ENCODE results near the gene CLNK.
"Not testable (repeated sequence)": the region's sequence is repeated elsewhere in the genome, so short reads cannot be mapped to it uniquely, and the experiment has no call there.

CLNK gene

DNA sequence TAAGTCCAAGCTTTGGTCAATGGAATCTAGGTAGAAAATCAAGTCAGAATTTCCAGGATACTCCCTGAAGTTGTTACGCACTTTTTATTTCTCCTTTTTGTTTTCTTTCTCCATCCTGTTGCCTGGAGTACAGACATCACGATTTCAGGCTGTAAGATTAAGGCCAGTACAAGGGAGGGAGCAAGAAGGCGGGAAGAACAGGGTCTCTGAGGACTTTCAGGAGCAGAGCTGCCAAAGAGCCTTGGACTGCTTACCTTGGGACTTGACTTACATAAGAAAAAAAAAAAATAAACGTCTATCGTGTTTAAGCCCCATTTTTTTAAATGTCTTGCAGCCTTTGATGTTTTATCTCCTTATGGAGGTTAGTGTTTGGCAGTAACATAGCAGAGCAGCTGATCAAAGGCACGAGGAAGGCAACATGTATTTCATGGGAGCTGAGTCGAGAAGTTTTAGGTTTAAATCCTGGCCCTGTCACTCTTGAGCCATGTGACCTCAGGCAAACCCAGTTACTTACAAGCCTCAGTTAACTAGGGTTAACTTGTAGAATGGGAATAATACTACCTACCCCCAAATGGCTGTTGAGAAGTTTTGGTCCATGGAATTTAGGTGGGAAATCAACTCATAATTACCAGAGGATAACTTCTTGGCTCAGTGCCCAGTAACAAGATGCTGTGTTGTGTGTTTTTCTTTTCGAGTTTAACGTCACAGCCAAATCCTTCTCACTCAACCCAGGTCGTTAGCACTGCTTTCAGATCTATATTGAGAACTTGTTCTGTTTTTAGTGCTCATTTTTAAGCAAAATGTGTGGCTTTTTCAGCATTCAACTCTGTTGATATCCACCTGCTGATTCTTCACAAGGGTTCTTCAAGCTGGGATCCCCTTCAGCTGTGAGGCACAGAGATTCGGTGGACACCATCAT, 106.8 kb downstream of the CLNK start:
- no peak overlapping the region for H3K27ac ChIP-seq
- no peak for DNase-seq (ENCODE audit: low spot score)
- POLR2A ChIA-PET (ENCODE audit: low non-redundant PET): no interaction called here
- CTCF ChIA-PET: interaction anchor here (0.5 kb wide), 1 partner anchor 450 kb away, joined by 3 read pairs; no protein-coding TSS in a partner anchor
- TF ChIP-seq, protein P1, sequence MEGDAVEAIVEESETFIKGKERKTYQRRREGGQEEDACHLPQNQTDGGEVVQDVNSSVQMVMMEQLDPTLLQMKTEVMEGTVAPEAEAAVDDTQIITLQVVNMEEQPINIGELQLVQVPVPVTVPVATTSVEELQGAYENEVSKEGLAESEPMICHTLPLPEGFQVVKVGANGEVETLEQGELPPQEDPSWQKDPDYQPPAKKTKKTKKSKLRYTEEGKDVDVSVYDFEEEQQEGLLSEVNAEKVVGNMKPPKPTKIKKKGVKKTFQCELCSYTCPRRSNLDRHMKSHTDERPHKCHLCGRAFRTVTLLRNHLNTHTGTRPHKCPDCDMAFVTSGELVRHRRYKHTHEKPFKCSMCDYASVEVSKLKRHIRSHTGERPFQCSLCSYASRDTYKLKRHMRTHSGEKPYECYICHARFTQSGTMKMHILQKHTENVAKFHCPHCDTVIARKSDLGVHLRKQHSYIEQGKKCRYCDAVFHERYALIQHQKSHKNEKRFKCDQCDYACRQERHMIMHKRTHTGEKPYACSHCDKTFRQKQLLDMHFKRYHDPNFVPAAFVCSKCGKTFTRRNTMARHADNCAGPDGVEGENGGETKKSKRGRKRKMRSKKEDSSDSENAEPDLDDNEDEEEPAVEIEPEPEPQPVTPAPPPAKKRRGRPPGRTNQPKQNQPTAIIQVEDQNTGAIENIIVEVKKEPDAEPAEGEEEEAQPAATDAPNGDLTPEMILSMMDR (conservative IDR thresholded peaks at IDR 0.05; ENCODE audit: low read depth): no peak

DNA sequence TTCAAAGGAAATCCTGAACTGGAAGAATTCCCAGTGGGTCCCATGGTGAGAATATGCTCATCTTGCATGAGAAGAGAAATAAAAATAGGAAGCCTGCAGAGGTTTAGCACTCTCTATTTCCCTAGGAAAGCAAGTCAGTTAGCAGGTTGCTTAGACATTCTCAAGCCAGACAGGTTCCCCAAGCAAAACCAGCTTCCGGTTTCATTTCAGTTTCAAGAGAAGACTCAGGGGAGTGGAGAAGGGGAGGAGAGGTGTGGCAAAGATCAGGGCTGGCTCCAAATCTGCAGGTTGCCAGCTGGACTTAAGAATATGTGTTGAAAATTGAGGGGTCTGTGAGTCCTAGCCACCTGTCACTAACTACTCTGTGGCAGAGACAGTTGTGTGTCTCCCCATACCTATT, 107.5 kb downstream of the CLNK start:
- no peak overlapping the region for H3K27ac ChIP-seq
- no peak for DNase-seq (ENCODE audit: low spot score)
- TF ChIP-seq, protein P1 (conservative IDR thresholded peaks at IDR 0.05; ENCODE audit: low read depth): no peak
- POLR2A ChIA-PET (ENCODE audit: low non-redundant PET): no interaction called here
- CTCF ChIA-PET: interaction anchor here (0.5 kb wide), 1 partner anchor 451 kb away, joined by 3 read pairs; no protein-coding TSS in a partner anchor

DNA sequence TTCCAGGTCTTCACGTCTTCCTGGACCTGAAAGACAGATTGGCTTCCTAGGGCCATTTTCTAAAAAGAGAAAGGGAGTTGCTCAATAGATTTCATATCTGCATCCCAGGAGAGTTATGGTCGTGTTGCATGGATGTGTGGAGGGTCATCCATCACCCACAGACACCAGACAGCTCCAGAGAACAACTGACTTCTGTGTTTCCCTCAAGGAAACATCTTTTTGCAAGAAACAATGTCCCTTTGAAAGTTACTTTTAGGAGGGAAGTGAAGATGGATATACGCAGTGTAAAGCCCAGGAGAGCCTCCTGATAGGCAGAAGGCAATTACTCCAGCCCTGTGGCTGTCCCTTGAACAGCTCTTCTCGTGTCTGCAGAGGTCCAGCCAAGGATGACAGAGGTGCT, 108.3 kb downstream of the CLNK start:
- POLR2A ChIA-PET (ENCODE audit: low non-redundant PET): no interaction called here
- CTCF ChIA-PET: no interaction called here
- TF ChIP-seq, protein P1 (conservative IDR thresholded peaks at IDR 0.05; ENCODE audit: low read depth): no peak
- no peak for DNase-seq (ENCODE audit: low spot score)
- no peak overlapping the region for H3K27ac ChIP-seq

DNA sequence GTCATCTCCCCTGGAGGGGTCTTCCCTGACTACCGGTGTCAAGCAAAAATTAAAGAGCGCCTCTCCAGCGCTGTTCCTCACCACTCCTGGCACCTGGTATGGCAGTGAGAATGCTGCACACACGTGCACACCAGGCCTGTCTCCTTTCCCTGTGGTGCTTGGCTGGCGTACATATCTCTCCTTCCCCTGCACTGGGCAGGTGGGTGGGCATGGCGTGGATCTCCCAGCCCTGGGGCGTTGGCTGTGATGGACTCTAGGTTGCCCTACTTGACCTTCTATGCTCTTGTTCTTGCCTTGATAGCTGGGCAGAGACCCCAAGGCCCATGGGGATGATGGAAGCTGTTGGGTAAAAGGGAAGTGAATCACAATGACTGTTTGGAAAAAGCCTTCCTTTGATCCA, 109.2 kb downstream of the CLNK start:
- POLR2A ChIA-PET (ENCODE audit: low non-redundant PET): no interaction called here
- CTCF ChIA-PET: no interaction called here
- H3K27ac ChIP-seq: no peak overlapping the region
- TF ChIP-seq, protein P1 (conservative IDR thresholded peaks at IDR 0.05; ENCODE audit: low read depth): no peak
- DNase-seq (ENCODE audit: low spot score): no peak

DNA sequence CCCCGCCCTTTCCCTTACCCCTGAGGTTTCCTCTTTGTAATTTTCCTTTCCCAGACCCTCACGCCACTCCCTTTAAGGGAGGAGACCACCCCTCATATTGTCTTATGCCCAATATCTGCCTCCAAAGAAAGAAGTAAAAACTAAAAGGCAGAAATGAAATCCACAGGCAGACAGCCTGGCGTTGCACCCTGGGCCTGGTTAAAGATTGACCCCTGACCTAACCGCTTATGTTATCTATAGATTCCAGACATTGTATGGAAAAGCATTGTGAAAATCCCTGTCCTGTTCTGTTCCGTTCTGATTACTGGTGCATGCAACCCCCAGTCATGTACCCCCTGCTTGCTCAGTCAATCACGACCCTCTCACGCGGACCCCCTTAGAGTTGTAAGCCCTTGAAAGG, 110.0 kb downstream of the CLNK start:
- CTCF ChIA-PET; DNase-seq (ENCODE audit: low spot score); H3K27ac ChIP-seq; POLR2A ChIA-PET (ENCODE audit: low non-redundant PET): not testable (repeated sequence)

DNA sequence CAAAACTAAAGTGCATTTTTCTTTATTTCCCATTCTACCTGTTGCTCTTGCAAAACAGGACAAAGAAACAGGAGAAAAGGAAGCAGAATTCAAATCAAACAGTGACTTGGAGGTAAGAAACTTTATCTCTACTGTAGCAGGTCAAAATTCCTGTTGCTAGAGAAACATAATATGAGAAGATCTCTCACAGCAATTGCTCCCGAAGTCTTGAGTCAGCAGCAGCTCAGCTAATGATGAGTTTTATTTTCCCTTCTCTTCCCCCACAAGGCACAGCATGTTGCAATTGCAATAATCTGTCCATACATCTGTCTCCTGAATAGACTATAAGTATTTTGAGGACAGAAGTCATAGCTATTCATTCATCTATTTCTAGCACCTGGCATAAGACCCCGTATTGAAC, 112.7 kb downstream of the CLNK start:
- no peak overlapping the region for H3K27ac ChIP-seq
- ChIA-PET CTCF (no interaction called here), POLR2A (ENCODE audit: low non-redundant PET) (no interaction called here)
- TF ChIP-seq, protein P1 (conservative IDR thresholded peaks at IDR 0.05; ENCODE audit: low read depth): no peak
- DNase-seq (ENCODE audit: low spot score): no peak

DNA sequence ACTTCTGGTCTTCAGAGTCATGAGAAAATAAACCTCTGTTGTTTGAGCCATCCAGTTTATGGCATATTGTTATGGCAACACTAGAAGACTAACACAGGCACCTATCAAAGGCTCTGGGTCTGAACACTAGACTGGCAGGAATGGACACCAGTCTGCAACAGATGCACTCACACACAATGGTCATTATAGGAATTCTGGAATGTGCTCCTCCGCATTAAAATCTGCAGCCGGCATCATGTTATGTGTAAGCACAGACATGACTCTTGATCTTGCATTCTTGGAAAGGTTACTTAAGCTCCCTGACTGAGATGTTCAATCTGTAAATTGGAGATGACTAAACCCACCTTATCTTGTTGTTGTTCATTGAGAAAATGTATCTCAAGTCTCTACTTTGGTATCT, 115.1 kb downstream of the CLNK start:
- CTCF ChIA-PET: interaction anchor here (1.0 kb wide), 1 partner anchor 12 kb away, joined by 5 read pairs; no protein-coding TSS in a partner anchor
- POLR2A ChIA-PET (ENCODE audit: low non-redundant PET): no interaction called here
- TF ChIP-seq, protein P1 (conservative IDR thresholded peaks at IDR 0.05; ENCODE audit: low read depth): no peak
- no peak for DNase-seq (ENCODE audit: low spot score)
- H3K27ac ChIP-seq: no peak overlapping the region
